HG03097 (cell line): ENCODE results near the gene NINJ1.

Experiments used
- ATAC-seq: cut with Tn5 transposase; IDR thresholded peaks from one replicate; pipeline ENCODE4 v1.9.1; 2021; ENCODE audit not compliant: unreplicated experiment, low FRiP score

Gene NINJ1

DNA sequence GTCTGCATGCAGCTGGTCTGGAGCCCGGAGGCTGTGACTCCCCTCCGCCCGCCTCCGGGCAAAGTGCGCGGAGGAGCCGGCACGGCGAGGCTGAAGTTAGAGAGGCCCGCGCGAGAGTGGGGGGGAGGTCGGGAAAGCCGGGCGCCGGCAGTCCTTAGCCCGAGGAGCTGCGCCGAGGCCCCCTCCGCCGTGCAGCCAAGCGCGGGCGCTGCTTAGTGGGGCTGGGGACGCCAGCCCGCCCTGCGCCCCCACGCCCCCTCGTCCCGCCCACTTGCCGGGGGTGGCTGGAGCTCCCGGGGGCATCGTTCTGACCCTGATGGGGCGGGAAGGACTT is 403 bp downstream of the NINJ1 start:
- ATAC-seq, result no peak

DNA sequence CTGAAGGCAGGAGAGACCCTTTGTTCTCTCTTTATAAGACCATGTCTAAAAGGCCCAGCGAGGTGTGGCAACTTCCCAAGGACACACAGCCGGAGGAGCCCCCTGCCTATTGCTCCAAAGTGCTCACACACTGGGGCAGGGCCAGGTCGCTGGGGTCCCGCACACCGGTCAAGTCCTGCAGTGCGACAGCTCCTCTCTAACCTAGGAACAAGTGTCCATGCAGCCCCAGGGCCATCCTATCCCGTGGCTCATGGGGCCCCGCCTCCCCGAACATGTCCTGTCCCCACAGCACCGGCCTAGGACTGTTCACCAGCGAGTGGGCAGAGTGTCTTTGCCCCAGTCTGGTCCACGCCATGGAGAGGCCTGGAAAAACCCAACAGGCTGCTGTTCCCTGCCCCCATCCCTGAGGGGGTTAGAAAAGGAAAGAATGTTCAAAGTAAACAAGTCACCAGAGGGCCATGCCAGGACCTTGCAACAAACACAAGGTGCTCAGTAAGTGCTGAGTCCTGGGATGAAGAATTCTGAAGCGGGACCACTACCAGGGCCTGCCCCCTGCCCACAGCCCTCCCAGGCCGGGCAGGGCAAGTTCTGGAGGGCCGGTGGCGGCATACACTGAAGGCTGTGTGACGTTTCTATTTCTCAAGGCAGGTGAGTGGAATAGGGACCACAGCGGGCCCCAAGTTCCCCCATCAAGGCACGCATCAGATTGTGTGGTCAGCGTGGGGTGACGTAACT is 938 bp downstream of the NINJ1 start:
- no peak for ATAC-seq

DNA sequence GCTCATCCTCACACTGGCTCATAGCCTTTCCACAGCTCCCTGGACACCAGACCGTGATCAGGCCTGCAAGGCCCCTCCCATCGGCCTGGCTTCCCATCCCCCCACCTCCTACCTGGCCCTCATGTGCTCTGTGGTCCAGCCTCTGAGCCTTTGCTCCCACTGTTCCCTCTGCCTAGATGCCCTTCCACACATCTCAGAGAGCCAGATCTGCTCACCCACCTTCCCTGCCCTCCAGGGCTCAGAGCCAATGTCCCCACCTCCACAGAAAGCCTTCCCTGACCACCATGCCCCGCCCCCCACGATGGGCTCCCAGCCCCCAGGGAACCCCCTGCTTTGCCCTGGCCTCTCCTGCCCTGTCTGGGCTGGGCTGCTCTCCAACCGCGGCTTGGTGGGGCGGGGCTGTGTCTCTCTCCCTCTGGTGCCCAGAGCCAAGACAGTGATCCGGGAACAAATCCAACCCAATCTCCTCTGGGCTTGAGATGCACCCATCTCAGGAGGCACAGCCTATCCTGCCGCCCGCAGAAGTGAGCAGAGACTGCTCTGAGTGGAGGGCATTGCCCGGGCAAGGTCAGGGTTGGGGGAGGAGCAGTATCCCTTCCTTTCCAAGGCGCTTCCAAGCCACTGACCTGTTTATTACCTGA is 1.6 kb downstream of the NINJ1 start:
- ATAC-seq, result no peak

- no peak for ATAC-seq
Observed at GRCh38 chr9:93131599-93132286, 2.3 kb downstream of the NINJ1 start.

DNA sequence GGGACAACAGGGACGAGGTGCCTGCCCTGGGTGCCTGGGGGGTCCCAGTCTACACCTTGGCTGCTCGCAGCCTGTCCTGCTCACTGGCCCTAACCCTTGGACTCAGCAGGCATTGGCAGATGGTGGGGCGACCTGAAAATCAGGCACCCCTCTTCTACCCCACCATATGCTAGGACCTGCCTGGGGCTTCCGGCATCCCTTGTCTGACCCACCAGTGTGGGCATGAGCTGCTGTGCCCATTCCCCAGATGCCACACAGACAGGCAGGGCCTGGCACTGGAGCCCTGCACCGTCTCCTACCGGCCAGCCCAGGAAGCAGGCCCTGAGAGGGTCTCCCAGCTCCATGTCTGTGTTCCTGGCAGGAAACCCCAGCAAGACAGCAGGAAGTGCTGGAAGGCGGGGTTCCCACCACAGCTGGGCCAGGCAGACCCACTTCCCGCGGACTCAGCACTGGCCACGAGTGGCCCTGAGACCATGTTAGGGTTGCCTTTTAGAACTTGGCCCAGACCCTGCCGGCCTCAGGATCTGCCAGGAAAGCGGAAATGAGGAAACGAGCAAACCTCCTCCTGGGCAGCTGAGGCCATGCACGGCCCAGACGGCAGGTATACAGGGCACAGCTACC is 3.1 kb downstream of the NINJ1 start:
- ATAC-seq, result no peak

GRCh38 chr9:93129691-93130500 is 4.2 kb downstream of the NINJ1 start:
- no peak for ATAC-seq

DNA sequence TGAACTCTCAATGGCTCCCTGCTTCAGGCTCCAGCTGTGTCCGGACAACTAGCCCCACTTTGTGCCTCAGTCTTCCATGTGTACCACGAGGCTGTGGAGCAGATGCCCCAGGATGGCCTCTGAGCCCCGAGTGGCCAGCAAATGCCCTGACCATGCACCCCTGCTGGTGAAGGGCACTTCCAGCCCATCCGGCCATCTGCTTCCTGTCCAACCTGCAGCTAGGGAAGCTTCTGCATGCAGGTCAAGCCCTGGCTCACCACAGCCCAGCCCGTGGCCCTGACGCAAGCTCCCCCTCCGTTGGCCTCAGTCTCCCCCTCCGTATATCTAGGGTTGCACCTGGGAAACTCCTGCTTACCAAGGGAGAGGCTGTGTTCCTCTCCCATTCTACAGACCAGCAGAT is 4.8 kb downstream of the NINJ1 start:
- no peak for ATAC-seq

GRCh38 chr9:93128715-93129224 is 5.3 kb downstream of the NINJ1 start:
- no peak for ATAC-seq

DNA sequence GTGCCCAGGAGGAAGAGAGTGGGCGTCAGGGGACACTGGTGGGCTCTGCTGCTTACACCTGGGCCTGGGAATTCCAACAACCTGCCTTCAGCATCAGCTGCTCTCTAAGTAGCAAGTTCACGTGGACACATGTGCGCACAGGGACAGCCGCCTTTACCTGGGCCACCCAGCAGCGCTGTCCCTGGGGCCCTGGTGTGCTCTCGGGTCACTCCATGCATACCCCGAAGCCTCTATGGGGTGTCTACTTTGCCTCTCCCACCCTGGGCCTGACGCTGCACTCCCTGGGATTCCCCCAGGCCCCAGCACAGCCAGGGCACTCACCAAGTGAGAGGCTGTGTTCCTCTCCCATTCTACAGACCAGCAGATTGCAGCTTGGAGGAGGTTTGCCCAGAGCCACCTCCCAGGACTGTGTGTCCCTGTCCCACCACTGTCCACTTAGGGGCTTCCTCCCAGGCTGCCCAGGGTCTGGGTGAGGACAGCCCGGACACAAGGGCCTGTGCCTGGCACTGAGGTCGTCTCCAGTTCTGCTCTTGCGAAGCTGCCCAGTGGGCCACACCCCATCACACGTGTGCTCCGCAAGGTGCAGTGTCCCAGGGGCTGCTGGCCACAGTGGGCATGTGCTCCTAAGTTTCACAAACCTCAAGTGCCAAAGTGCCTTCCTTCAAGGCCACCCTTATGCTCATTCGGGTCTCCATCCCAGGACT is 5.9 kb downstream of the NINJ1 start:
- no peak for ATAC-seq

DNA sequence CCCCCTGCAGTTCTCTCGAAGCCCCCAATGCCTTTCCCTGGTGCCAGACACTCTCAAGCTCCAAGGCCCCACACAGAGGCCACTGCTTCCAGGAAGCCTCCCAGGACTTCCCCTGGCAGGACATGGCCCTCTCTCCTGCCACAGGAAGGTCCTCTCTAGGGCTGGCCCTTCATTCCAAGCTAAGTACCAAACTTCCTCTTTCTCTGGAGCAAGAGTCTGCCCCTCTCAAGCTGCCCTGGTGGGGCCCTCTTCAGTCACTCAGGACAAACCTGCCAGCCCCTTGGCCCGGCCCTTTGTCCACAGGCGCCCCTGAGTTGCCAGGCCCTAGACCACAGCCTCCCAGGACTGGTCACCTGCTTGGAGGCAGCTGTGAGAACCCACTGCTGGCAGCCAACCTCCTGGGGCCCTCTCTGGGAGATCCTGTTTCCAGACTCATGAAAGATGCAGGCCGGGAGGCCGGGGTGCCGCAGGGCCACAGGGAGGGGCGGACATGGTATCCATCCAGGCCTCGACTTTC is 6.6 kb downstream of the NINJ1 start:
- no peak for ATAC-seq

- ATAC-seq, result no peak
Observed at GRCh38 chr9:93126825-93127368, 7.2 kb downstream of the NINJ1 start.

DNA sequence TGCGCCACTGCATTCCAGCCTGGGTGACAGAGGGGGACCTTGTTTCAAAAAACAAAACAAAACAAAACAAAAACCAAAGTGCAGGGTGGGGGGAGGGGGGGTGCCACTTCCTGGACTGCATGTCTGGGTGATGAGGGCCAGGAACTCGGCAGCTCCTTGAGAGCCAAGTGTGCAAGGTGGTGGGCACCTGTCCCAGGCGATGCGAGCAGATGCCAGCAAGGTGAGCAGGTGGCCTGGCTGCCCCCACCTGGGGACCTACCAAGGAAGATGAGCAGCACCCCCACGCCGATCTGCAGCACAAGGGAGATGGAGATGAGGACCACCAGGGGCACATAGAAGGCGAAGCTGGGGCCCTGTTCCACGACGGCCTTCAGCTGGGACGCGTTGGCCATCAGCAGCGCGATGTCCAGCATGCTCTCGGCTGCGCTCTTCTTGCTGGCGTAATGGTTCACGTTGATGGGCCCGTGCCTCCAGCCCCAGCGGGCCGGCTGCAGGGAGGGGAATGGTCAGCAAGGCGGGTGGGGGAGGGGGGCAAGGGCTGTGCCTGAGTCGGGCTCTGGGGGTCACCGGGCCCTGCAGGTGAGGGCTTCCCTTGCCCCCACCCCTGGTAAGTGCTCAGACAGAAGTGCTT is 7.8 kb downstream of the NINJ1 start:
- ATAC-seq, result no peak

DNA sequence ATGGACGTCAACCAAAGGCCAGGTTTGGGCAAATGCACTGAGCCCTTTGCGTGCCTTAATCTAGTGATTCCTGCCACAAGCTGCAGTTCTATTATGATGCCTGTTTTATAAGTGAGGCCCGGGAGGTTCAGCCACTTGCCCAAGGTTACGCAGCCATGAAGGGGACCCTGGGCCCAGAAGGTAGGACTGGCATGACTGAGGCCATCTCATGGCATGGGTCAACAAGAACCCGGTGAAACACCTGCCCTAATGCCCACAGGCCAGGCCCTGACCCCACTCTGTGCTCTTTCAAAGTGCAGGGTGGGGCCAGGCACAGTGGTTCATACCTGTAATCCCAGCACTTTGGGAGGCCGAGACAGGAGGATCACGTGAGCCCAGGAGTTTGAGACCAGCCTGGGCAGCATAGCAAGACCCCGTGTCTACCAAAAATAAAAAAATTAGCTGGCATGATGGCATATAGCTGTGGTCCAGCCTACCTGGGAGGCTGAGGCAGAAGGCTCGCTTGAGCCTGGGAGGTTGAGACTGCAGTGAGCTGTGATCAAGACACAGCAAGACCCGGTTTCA is 8.6 kb downstream of the NINJ1 start:
- no peak for ATAC-seq

GRCh38 chr9:93124793-93125192 is 9.3 kb downstream of the NINJ1 start:
- no peak for ATAC-seq

- ATAC-seq, result no peak
Observed at GRCh38 chr9:93123561-93124283, 10.3 kb downstream of the NINJ1 start.

DNA sequence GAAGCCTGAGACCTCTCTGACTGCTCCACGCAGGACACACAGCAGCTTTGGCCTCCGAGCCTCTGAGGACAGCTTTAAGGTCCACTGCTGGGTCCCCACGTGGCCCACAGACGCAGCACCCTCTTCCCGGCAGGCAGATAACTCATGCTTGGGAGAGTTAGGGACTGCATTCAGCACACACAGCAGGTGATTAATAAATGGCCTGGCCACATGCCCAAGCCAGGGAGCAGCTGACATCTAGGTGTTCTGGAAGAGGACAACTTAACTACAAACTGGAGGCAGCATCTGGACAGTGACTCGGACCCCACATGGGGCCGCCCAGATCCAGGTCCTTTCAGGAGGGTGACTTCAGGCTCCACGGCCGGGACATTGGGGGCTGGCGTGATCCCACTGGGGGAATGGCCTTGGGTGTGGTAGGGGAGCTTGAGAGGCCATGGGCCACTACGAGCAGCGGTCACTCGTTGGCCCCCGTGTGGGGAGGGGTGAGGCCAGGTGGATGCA is 11.3 kb downstream of the NINJ1 start:
- ATAC-seq, result no peak

DNA sequence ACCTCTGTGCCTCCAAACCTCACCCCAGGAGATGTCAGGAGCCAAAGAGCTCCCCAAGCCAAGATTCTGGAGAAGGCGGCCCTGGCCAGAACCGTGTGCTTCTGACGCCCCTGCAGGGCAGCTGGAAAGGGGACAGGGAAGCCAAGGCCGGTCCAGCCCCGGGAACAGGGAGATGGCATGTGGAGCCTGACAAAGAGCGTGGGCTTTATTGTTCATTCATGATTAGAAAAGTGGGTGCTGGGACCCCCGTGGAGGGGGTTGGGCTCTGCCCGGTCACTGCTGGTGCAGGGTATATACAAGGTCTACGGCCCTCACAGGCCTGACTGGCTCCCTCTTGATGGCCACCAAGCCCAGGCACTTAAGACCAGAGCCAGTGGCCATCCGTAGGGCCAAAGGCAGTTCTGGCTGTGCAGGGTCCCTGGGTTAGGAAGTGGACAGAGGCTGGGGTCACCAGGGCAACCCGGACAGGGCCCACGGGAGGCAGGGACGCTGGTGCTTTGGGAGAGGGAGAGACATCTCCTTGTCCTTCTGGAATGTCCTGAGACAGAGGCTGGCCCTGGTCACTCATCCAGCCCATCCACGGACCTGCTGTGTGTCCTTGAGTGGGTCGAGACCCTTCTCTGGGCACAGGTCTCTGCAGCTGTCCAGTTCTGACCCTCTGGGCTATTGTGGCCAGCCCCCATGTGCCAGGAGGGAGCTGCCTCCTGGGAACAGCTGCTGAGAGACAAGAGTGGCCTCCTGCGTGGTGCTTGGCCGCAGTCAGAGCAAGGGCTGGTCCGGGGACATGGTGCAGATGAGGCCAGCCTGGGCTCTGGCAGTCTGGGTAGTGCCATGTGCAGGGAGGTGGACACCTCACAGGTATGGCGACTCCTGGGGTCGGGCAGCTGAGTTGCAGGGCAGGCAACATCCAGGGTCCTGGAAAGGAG is 12.5 kb downstream of the NINJ1 start:
- no peak for ATAC-seq
